ENCODE measurements around the gene DAAM2. TPM values are rescaled to one million over a fixed set of nuclear protein-coding genes. Genes with fewer than 3 reads are reported as not detected.

DAAM2 gene
- total and polyA plus RNA-seq, 2 donors (not counting 3 experiments of a cell fraction or from before 2014, with no cell fraction given) = 0.42 to 0.44 TPM

DNA sequence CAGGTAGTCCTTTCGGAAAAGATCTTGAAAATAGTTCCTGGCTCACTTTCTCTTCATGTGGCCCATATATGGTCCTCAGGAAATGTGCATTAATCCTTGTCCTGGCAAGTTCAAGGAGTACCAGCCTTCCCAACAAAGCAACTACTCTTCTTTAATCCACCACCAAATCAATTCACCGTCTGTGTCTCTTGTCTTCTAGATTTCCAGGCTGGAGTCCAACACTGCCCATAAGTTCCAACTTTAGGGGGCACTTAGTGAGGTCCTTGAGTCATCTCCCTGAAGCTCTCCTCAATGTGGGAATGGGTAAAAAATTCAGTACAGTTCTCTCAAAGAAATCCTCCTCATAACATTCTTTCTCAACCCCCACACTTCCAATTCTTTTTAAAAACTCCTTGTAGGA, 6.9 kb upstream of the DAAM2 start:
- no peak overlapping the region for H3K4me3 ChIP-seq (replicated peaks in 1 of 3; ENCODE audit: insufficient read depth in 1 of 3, low read depth in 1 of 3, low read length in 3 of 3)
- no peaks in the 10 kb centered on the region for H3K9me3 ChIP-seq (replicated peaks; ENCODE audit: control insufficient read depth, insufficient read depth, low read length)
- H3K36me3 ChIP-seq (ENCODE audit: control insufficient read depth in 2 of 2, extremely low read depth in 1 of 2, insufficient read depth in 2 of 2, low read length in 2 of 2) = no peaks in the 10 kb centered on the region
- no peak for FAIRE-seq
- no peak overlapping the region for H3K9ac ChIP-seq (replicated peaks; ENCODE audit: extremely low read depth, insufficient read depth, low read length)
- intact Hi-C loops (cut with micrococcal nuclease) (no loop called here), dilution Hi-C loops (cut with MboI; ENCODE audit: extremely low pct_ligation_motif_present, low sequenced_read_pairs) (no loop called here)
- no peak for TF ChIP-seq GATA2 (IDR thresholded peaks at IDR 0.05; ENCODE audit: insufficient read depth, insufficient read length, low read depth, low read length)
- no peak for TF ChIP-seq EZH2 (IDR thresholded peaks at IDR 0.05; ENCODE audit: borderline replicate concordance, low read depth, low read length, severe bottlenecking)
- TF ChIP-seq, protein P1, sequence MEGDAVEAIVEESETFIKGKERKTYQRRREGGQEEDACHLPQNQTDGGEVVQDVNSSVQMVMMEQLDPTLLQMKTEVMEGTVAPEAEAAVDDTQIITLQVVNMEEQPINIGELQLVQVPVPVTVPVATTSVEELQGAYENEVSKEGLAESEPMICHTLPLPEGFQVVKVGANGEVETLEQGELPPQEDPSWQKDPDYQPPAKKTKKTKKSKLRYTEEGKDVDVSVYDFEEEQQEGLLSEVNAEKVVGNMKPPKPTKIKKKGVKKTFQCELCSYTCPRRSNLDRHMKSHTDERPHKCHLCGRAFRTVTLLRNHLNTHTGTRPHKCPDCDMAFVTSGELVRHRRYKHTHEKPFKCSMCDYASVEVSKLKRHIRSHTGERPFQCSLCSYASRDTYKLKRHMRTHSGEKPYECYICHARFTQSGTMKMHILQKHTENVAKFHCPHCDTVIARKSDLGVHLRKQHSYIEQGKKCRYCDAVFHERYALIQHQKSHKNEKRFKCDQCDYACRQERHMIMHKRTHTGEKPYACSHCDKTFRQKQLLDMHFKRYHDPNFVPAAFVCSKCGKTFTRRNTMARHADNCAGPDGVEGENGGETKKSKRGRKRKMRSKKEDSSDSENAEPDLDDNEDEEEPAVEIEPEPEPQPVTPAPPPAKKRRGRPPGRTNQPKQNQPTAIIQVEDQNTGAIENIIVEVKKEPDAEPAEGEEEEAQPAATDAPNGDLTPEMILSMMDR (IDR thresholded peaks at IDR 0.05; ENCODE audit: extremely low read depth in 1 of 2, insufficient read depth in 1 of 2, low read depth in 1 of 2, low read length in 2 of 2) = no peak
- no TSS peak for BruUV-seq (replicated peaks)
- ChIA-PET POLR2A (no interaction called here), CTCF (no interaction called here)
- no peak overlapping the region for H2AFZ ChIP-seq (ENCODE audit: low read depth, low read length)
- H3K27ac ChIP-seq (ENCODE audit: insufficient read depth, low read depth, low read length) = no peak overlapping the region
- no peaks in the 10 kb centered on the region for H3K27me3 ChIP-seq (ENCODE audit: control insufficient read depth in 2 of 2, insufficient read depth in 2 of 2, low read length in 2 of 2)
- H3K4me2 ChIP-seq (ENCODE audit: insufficient read depth, low read length) = no peak overlapping the region
- no peak for DNase-seq (ENCODE audit: low read depth, low spot score)
- H3K4me1 ChIP-seq (ENCODE audit: control insufficient read depth, extremely low read depth, insufficient read depth, low read length) = no peaks in the 10 kb centered on the region
- H3K9me1 ChIP-seq (replicated peaks; ENCODE audit: control insufficient read depth, extremely low read depth, insufficient read depth, low read length) = no peaks in the 10 kb centered on the region
- H3K79me2 ChIP-seq (ENCODE audit: control insufficient read depth, insufficient read depth, low read length) = no peaks in the 10 kb centered on the region
- H4K20me1 ChIP-seq (replicated peaks; ENCODE audit: control insufficient read depth, extremely low read depth, insufficient read depth, low read length) = no peaks in the 10 kb centered on the region

DNA sequence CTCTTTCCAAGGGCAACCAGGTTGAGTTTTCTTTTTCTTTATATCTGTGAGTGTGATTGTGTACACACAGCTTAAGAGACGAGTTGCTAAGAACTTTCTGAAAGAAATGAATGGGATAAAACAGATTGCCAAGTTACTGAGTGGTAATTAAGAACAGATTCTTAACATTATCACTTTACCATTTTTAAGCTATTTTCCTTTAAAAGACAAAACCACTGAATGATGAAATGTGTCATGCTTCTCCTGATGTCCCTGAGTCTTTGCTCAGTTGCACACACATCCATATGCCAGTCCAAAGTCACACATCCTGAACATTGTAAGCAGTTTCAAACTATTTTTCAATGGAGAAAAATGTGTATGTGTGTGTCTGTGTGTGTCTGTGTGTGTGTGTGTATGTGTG, 5.5 kb upstream of the DAAM2 start:
- intact Hi-C loops (cut with micrococcal nuclease) (no loop called here), dilution Hi-C loops (cut with MboI; ENCODE audit: extremely low pct_ligation_motif_present, low sequenced_read_pairs) (no loop called here)
- no peak overlapping the region for H3K4me3 ChIP-seq (replicated peaks in 1 of 3; ENCODE audit: insufficient read depth in 1 of 3, low read depth in 1 of 3, low read length in 3 of 3)
- FAIRE-seq (no peak), DNase-seq (ENCODE audit: low read depth, low spot score) (no peak)
- no peaks in the 10 kb centered on the region for H3K9me3 ChIP-seq (replicated peaks; ENCODE audit: control insufficient read depth, insufficient read depth, low read length)
- H2AFZ ChIP-seq (ENCODE audit: low read depth, low read length) = no peak overlapping the region
- no peak overlapping the region for H3K27ac ChIP-seq (ENCODE audit: insufficient read depth, low read depth, low read length)
- H3K9ac ChIP-seq (replicated peaks; ENCODE audit: extremely low read depth, insufficient read depth, low read length) = no peak overlapping the region
- no peaks in the 10 kb centered on the region for H3K4me1 ChIP-seq (ENCODE audit: control insufficient read depth, extremely low read depth, insufficient read depth, low read length)
- H3K9me1 ChIP-seq (replicated peaks; ENCODE audit: control insufficient read depth, extremely low read depth, insufficient read depth, low read length) = no peaks in the 10 kb centered on the region
- BruUV-seq (replicated peaks) = no TSS peak
- ChIA-PET POLR2A (no interaction called here), CTCF (no interaction called here)
- peaks cover 0 to 2% of the 10 kb centered on the region in 2 experiments for H3K27me3 ChIP-seq (ENCODE audit: control insufficient read depth in 2 of 2, insufficient read depth in 2 of 2, low read length in 2 of 2)
- H3K79me2 ChIP-seq (ENCODE audit: control insufficient read depth, insufficient read depth, low read length) = no peaks in the 10 kb centered on the region
- no peak overlapping the region for H3K4me2 ChIP-seq (ENCODE audit: insufficient read depth, low read length)
- no peaks in the 10 kb centered on the region for H3K36me3 ChIP-seq (ENCODE audit: control insufficient read depth in 2 of 2, extremely low read depth in 1 of 2, insufficient read depth in 2 of 2, low read length in 2 of 2)
- H4K20me1 ChIP-seq (replicated peaks; ENCODE audit: control insufficient read depth, extremely low read depth, insufficient read depth, low read length) = no peaks in the 10 kb centered on the region
- TF ChIP-seq JUN (IDR thresholded peaks at IDR 0.05; ENCODE audit: borderline replicate concordance, insufficient read depth, insufficient read length, low read depth) (no peak), POLR2AphosphoS5 (IDR thresholded peaks at IDR 0.05; ENCODE audit: insufficient read depth, low read depth, low read length) (no peak), POLR2A (IDR thresholded peaks at IDR 0.05; ENCODE audit: low read depth, low read length) (no peak), FOS (IDR thresholded peaks at IDR 0.05; ENCODE audit: borderline replicate concordance, insufficient read depth, low read length) (no peak), MYC (IDR thresholded peaks at IDR 0.05; ENCODE audit: low read depth, low read length) (no peak), GATA2 (IDR thresholded peaks at IDR 0.05; ENCODE audit: insufficient read depth, insufficient read length, low read depth, low read length) (no peak), EZH2 (IDR thresholded peaks at IDR 0.05; ENCODE audit: borderline replicate concordance, low read depth, low read length, severe bottlenecking) (no peak)
- TF ChIP-seq, protein P2, sequence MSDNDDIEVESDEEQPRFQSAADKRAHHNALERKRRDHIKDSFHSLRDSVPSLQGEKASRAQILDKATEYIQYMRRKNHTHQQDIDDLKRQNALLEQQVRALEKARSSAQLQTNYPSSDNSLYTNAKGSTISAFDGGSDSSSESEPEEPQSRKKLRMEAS (IDR thresholded peaks at IDR 0.05; ENCODE audit: insufficient read depth, insufficient read length) = no peak
- TF ChIP-seq, protein P1 (IDR thresholded peaks at IDR 0.05; ENCODE audit: extremely low read depth in 1 of 2, insufficient read depth in 1 of 2, low read depth in 1 of 2, low read length in 2 of 2) = no peak
